ENCODE data around the gene C1QL2. TPM values are rescaled to one million over a fixed set of nuclear protein-coding genes. Genes with fewer than 3 reads are reported as not detected.

C1QL2 gene
- total and polyA plus RNA-seq, 2 experiments from 2014 or later: 4.9 to 12.9 TPM

GRCh38 chr2:119197529-119198239 lies 39.1 kb upstream of the C1QL2 start:
- no peaks in the 10 kb centered on the region for H3K36me3 ChIP-seq (replicated peaks; ENCODE audit: insufficient read depth, low read depth)
- no peaks in the 10 kb centered on the region for H3K27me3 ChIP-seq
- no peak overlapping the region for H3K4me3 ChIP-seq
- H3K9me2 ChIP-seq (replicated peaks; ENCODE audit: insufficient read depth): no peaks in the 10 kb centered on the region
- DNase-seq (ENCODE audit: low spot score): no peak
- no peak overlapping the region for H2AFZ ChIP-seq
- H3K4me1 ChIP-seq (ENCODE audit: insufficient read depth): peaks cover 25% of the 10 kb centered on the region
- H3K4me2 ChIP-seq: peak overlapping the region; percentile 61
- TF ChIP-seq, protein P1, sequence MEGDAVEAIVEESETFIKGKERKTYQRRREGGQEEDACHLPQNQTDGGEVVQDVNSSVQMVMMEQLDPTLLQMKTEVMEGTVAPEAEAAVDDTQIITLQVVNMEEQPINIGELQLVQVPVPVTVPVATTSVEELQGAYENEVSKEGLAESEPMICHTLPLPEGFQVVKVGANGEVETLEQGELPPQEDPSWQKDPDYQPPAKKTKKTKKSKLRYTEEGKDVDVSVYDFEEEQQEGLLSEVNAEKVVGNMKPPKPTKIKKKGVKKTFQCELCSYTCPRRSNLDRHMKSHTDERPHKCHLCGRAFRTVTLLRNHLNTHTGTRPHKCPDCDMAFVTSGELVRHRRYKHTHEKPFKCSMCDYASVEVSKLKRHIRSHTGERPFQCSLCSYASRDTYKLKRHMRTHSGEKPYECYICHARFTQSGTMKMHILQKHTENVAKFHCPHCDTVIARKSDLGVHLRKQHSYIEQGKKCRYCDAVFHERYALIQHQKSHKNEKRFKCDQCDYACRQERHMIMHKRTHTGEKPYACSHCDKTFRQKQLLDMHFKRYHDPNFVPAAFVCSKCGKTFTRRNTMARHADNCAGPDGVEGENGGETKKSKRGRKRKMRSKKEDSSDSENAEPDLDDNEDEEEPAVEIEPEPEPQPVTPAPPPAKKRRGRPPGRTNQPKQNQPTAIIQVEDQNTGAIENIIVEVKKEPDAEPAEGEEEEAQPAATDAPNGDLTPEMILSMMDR (IDR thresholded peaks at IDR 0.05; ENCODE audit: poor library complexity): no peak
- TF ChIP-seq EZH2 (IDR thresholded peaks at IDR 0.05; ENCODE audit: borderline replicate concordance) (no peak), EZH2phosphoT487 (IDR thresholded peaks at IDR 0.05; ENCODE audit: low read depth, severe bottlenecking, unreplicated experiment) (no peak)
- WGBS (ENCODE audit: low lambda C conversion rate, missing lambda C conversion rate): 59% methylated on average over 10 of the region's 10 CpGs
- peak overlapping the region; percentile 53 for H3K27ac ChIP-seq
- no peaks in the 10 kb centered on the region for H3K79me2 ChIP-seq
- no peaks in the 10 kb centered on the region for H4K20me1 ChIP-seq (ENCODE audit: insufficient read depth, poor library complexity, severe bottlenecking)
- no peaks in the 10 kb centered on the region for H3K9me3 ChIP-seq (ENCODE audit: low read depth)

DNA sequence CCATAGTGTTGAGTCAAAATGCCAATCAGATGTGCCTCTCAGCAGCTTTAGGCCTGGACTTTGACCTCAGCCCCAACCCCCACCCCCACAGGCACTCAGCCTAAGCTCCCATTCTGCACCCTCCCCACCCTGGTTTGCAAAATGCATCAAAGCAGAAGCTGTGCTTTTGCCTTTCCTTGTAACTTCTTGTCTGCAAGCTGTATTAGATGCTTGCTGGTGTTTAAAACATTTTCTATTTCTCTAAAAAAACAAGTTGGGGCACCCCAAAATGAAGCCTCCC lies 38.5 kb upstream of the C1QL2 start:
- no peaks in the 10 kb centered on the region for H3K27me3 ChIP-seq
- no peaks in the 10 kb centered on the region for H4K20me1 ChIP-seq (ENCODE audit: insufficient read depth, poor library complexity, severe bottlenecking)
- no peak for TF ChIP-seq EZH2phosphoT487 (IDR thresholded peaks at IDR 0.05; ENCODE audit: low read depth, severe bottlenecking, unreplicated experiment)
- TF ChIP-seq EZH2 (IDR thresholded peaks at IDR 0.05; ENCODE audit: borderline replicate concordance): no peak
- TF ChIP-seq, protein P1 (IDR thresholded peaks at IDR 0.05; ENCODE audit: poor library complexity): no peak
- H3K79me2 ChIP-seq: no peaks in the 10 kb centered on the region
- no peaks in the 10 kb centered on the region for H3K9me2 ChIP-seq (replicated peaks; ENCODE audit: insufficient read depth)
- no peak overlapping the region for H2AFZ ChIP-seq
- no peak for DNase-seq (ENCODE audit: low spot score)
- H3K9me3 ChIP-seq (ENCODE audit: low read depth): no peaks in the 10 kb centered on the region
- H3K4me2 ChIP-seq: peak overlapping the region; percentile 61
- no peak overlapping the region for H3K4me3 ChIP-seq
- no peak overlapping the region for H3K27ac ChIP-seq
- H3K36me3 ChIP-seq (replicated peaks; ENCODE audit: insufficient read depth, low read depth): no peaks in the 10 kb centered on the region
- H3K4me1 ChIP-seq (ENCODE audit: insufficient read depth): peaks cover 25% of the 10 kb centered on the region

- no peaks in the 10 kb centered on the region for H3K79me2 ChIP-seq
- H3K27ac ChIP-seq: no peak overlapping the region
- H3K4me2 ChIP-seq: no peak overlapping the region
- H3K9me2 ChIP-seq (replicated peaks; ENCODE audit: insufficient read depth): no peaks in the 10 kb centered on the region
- H3K4me1 ChIP-seq (ENCODE audit: insufficient read depth): peaks cover 25% of the 10 kb centered on the region
- no peaks in the 10 kb centered on the region for H3K27me3 ChIP-seq
- DNase-seq (ENCODE audit: low spot score): no peak
- H4K20me1 ChIP-seq (ENCODE audit: insufficient read depth, poor library complexity, severe bottlenecking): no peaks in the 10 kb centered on the region
- no peak for TF ChIP-seq EZH2phosphoT487 (IDR thresholded peaks at IDR 0.05; ENCODE audit: low read depth, severe bottlenecking, unreplicated experiment)
- TF ChIP-seq EZH2 (IDR thresholded peaks at IDR 0.05; ENCODE audit: borderline replicate concordance): no peak
- TF ChIP-seq, protein P1 (IDR thresholded peaks at IDR 0.05; ENCODE audit: poor library complexity): no peak
- H3K9me3 ChIP-seq (ENCODE audit: low read depth): no peaks in the 10 kb centered on the region
- H3K4me3 ChIP-seq: no peak overlapping the region
- WGBS (ENCODE audit: low lambda C conversion rate, missing lambda C conversion rate): 44% methylated on average over 7 of the region's 7 CpGs
- no peaks in the 10 kb centered on the region for H3K36me3 ChIP-seq (replicated peaks; ENCODE audit: insufficient read depth, low read depth)
- no peak overlapping the region for H2AFZ ChIP-seq
Observed at GRCh38 chr2:119196301-119197125, 38.0 kb upstream of the C1QL2 start.
